ENCODE results near the gene R3HDM2. TPM values are rescaled to one million over a fixed set of nuclear protein-coding genes. Genes with fewer than 3 reads are reported as not detected.
"Not testable (repeated sequence)": the region's sequence is repeated elsewhere in the genome, so short reads cannot be mapped to it uniquely, and the experiment has no call there.

Gene R3HDM2
- polyA plus RNA-seq, 1 experiment, result 20.0 TPM

DNA sequence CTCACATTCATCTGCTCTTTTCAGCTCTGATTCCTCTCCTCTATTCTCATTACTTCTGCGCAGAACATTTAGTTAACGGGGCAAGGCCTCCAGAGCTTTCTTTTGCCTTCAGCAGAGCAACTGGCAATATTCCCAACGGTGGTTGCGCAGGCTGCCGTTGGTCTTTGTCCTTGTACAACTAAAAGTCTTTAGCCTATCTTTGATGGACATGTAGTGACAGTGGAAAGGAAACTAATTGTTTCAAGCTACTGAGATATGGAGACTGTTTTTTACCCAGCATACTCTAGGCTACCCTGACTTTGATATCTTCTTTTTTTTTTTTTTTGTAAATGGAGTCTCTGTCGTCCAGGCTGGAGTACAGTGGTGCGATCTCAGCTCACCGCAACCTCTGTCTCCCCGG, 12.6 kb downstream of the R3HDM2 start:
- Histone ChIP-seq H3K9me3 (ENCODE audit: control insufficient read depth, insufficient read depth, low read length) (no peaks in the 10 kb centered on the region), H3K27ac (ENCODE audit: low read depth, low read length) (no peak overlapping the region), H3K4me3 (ENCODE audit: low read depth, low read length) (no peak overlapping the region), H3K27me3 (ENCODE audit: control insufficient read depth, insufficient read depth, low read length) (no peaks in the 10 kb centered on the region)
- DNase-seq (ENCODE audit: low read depth, low spot score), result no peak
- POLR2A ChIA-PET, result no interaction called here
- CTCF ChIA-PET, result interaction anchor here (1.2 kb wide), 1 partner anchor 44 kb away, joined by 3 read pairs; no protein-coding TSS in a partner anchor
- TF ChIP-seq, protein P1, sequence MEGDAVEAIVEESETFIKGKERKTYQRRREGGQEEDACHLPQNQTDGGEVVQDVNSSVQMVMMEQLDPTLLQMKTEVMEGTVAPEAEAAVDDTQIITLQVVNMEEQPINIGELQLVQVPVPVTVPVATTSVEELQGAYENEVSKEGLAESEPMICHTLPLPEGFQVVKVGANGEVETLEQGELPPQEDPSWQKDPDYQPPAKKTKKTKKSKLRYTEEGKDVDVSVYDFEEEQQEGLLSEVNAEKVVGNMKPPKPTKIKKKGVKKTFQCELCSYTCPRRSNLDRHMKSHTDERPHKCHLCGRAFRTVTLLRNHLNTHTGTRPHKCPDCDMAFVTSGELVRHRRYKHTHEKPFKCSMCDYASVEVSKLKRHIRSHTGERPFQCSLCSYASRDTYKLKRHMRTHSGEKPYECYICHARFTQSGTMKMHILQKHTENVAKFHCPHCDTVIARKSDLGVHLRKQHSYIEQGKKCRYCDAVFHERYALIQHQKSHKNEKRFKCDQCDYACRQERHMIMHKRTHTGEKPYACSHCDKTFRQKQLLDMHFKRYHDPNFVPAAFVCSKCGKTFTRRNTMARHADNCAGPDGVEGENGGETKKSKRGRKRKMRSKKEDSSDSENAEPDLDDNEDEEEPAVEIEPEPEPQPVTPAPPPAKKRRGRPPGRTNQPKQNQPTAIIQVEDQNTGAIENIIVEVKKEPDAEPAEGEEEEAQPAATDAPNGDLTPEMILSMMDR (IDR thresholded peaks at IDR 0.05; ENCODE audit: low read depth, low read length), result no peak

DNA sequence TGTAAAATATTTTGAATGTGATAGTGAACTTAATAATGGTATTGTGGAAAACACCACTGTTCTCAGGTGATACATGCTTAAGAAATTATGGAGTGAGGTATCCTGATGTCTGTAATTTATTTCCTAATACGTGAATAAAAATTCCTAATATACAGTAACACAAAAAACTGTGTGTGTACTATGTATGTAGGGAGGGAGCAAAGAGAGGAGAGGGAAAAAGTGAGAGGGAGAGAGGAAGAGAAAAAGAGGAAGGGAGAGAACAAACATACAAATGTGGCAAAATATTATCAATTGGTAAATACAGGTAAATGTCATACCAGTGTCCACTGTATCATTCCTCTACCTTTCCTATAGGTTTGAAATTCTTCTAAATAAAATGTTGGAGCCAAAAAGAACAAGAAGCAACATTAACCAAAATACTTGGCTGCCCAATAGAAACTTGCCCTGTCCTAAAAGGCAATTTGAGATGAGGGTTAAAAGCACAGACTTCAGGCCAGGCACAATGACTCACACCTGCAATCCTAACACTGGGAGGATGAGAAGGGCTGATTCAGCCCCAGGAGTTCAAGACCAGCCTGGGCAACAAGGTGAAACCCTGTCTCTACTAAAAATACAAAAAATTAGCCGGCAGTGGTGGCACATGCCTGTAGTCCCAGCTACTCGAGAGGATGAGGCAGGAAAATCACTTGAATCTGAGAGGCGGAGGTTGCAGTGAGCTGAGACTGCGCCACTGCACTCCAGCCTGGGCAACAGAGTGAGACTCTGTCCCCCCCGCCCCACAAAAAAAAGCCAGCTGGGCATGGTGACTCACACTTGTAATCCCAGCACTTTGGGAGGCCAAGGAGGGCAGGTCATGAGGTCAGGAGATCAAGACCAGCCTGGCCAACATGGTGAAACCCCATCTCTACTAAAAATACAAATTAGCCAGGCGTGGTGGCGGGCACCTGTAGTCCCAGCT, 14.5 kb downstream of the R3HDM2 start:
- no peak overlapping the region for H3K4me3 ChIP-seq (ENCODE audit: low read depth, low read length)
- ChIA-PET CTCF (interaction anchor here (1.4 kb wide), 1 partner anchor 43 kb away, joined by 6 read pairs; the partner anchor contains the start of gene GLI1), POLR2A (interaction anchor here (0.6 kb wide), 1 partner anchor 81 kb away, joined by 4 read pairs; no protein-coding TSS in a partner anchor)
- DNase-seq (ENCODE audit: low read depth, low spot score), result no peak
- no peak overlapping the region for H3K27ac ChIP-seq (ENCODE audit: low read depth, low read length)
- no peaks in the 10 kb centered on the region for H3K9me3 ChIP-seq (ENCODE audit: control insufficient read depth, insufficient read depth, low read length)
- TF ChIP-seq, protein P1 (IDR thresholded peaks at IDR 0.05; ENCODE audit: low read depth, low read length), result no peak
- H3K27me3 ChIP-seq (ENCODE audit: control insufficient read depth, insufficient read depth, low read length), result no peaks in the 10 kb centered on the region

DNA sequence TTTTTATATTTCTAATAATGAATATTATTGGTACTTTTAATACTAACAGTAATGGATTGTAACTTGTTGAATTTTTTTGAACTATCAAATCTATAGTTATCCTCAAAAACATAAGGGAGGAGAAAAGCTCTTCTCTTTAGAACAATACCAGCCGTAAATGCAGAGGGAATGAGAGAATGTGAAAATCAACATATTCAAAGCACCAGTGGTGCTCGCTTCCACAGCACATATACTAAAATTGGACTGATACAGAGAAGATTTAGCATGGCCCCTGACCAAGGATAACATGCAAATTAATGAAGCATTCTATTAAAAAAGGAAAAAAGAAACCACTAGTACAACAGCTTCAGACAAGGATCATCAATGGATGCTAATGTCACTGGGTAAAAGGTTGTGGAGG, 15.8 kb downstream of the R3HDM2 start:
- Histone ChIP-seq H3K27ac (ENCODE audit: low read depth, low read length) (no peak overlapping the region), H3K27me3 (ENCODE audit: control insufficient read depth, insufficient read depth, low read length) (no peaks in the 10 kb centered on the region), H3K9me3 (ENCODE audit: control insufficient read depth, insufficient read depth, low read length) (no peaks in the 10 kb centered on the region), H3K4me3 (ENCODE audit: low read depth, low read length) (no peak overlapping the region)
- ChIA-PET CTCF (interaction anchor here (0.9 kb wide), 1 partner anchor 14 kb away, joined by 3 read pairs; no protein-coding TSS in a partner anchor), POLR2A (interaction anchor here (0.7 kb wide), 1 partner anchor 112 kb away, joined by 4 read pairs; no protein-coding TSS in a partner anchor)
- DNase-seq (ENCODE audit: low read depth, low spot score), result no peak
- TF ChIP-seq, protein P1 (IDR thresholded peaks at IDR 0.05; ENCODE audit: low read depth, low read length), result no peak

DNA sequence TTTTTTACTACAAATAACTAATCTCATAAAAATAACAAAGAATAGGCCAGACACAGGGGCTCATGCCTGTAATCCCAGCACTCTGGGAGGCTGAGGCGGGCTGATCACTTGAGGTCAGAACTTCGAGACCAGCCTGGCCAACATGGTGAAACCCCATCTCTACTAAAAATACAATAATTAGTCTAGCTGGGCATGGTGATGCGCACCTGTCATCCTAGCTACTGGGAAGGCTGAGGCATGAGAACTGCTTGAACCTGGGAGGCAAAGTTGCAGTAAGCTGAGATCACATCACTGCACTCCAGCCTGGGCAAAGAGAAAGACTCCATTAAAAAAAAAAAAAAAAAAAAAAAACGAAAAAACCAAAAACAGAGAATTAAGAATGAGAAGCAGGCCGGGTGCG, 16.7 kb downstream of the R3HDM2 start:
- not testable (repeated sequence) for H3K27me3 ChIP-seq (ENCODE audit: control insufficient read depth, insufficient read depth, low read length); H3K4me3 ChIP-seq (ENCODE audit: low read depth, low read length); H3K27ac ChIP-seq (ENCODE audit: low read depth, low read length); DNase-seq (ENCODE audit: low read depth, low spot score); H3K9me3 ChIP-seq (ENCODE audit: control insufficient read depth, insufficient read depth, low read length)
- CTCF ChIA-PET, result interaction anchor here (0.6 kb wide), 1 partner anchor 41 kb away, joined by 3 read pairs; no protein-coding TSS in a partner anchor
- POLR2A ChIA-PET, result interaction anchor here (0.7 kb wide), 2 partner anchors 113 to 119 kb away, joined by 4 read pairs; no protein-coding TSS in a partner anchor

DNA sequence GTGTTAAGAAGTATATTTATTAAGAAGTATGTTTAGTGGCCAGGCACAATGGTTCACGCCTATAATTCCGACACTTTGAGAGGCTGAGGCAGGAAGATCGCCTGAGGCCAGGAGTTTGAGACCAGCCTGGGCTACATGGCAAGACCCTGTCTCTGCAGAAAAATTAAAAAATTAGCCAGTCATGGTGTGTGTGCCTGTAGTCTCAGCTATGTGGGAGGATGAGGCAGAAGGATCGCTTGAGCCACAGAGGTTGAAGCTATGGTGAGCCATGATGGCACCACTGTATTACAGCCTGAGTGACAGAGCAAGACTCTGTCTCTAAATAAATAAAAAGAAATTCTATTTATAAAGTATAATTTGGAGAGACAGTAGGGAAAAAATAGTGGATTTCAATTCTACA, 20.3 kb downstream of the R3HDM2 start:
- TF ChIP-seq, protein P1 (IDR thresholded peaks at IDR 0.05; ENCODE audit: low read depth, low read length), result no peak
- H3K27me3 ChIP-seq (ENCODE audit: control insufficient read depth, insufficient read depth, low read length), result no peaks in the 10 kb centered on the region
- no peaks in the 10 kb centered on the region for H3K9me3 ChIP-seq (ENCODE audit: control insufficient read depth, insufficient read depth, low read length)
- ChIA-PET CTCF (interaction anchor here (0.7 to 3.0 kb wide), 5 partner anchors 11 to 103 kb away, joined by 4 to 14 read pairs (median 5); partner anchors contain the start of gene GLI1), POLR2A (interaction anchor here (0.6 kb wide), 1 partner anchor 125 kb away, joined by 6 read pairs; no protein-coding TSS in a partner anchor)
- no peak overlapping the region for H3K4me3 ChIP-seq (ENCODE audit: low read depth, low read length)
- no peak for DNase-seq (ENCODE audit: low read depth, low spot score)
- no peak overlapping the region for H3K27ac ChIP-seq (ENCODE audit: low read depth, low read length)
